ENCODE data around the gene DMXL1. TPM values are rescaled to one million over a fixed set of nuclear protein-coding genes. Genes with fewer than 3 reads are reported as not detected.

The DMXL1 gene
- total RNA-seq, 4 donors from 2014 or later, result 67.1 to 115 (median 83.3) TPM

- no peak for TF ChIP-seq CTCF (IDR thresholded peaks at IDR 0.05; ENCODE audit: low read depth)
Observed at GRCh38 chr5:119049824-119050449, 20.9 kb upstream of the DMXL1 start.

GRCh38 chr5:119054101-119054500, 16.8 kb upstream of the DMXL1 start:
- TF ChIP-seq CTCF (IDR thresholded peaks at IDR 0.05; ENCODE audit: low read depth), result no peak

GRCh38 chr5:119055294-119055693, 15.6 kb upstream of the DMXL1 start:
- no peak for TF ChIP-seq CTCF (IDR thresholded peaks at IDR 0.05; ENCODE audit: low read depth)

- TF ChIP-seq CTCF (IDR thresholded peaks at IDR 0.05; ENCODE audit: low read depth), result no peak
Observed at GRCh38 chr5:119058979-119059529, 11.8 kb upstream of the DMXL1 start.

GRCh38 chr5:119059740-119060255, 11.1 kb upstream of the DMXL1 start:
- no peak for TF ChIP-seq CTCF (IDR thresholded peaks at IDR 0.05; ENCODE audit: low read depth)

GRCh38 chr5:119063579-119064379, 7.1 kb upstream of the DMXL1 start:
- TF ChIP-seq CTCF (IDR thresholded peaks at IDR 0.05; ENCODE audit: low read depth), result no peak

- no peak for TF ChIP-seq CTCF (IDR thresholded peaks at IDR 0.05; ENCODE audit: low read depth)
Observed at GRCh38 chr5:119067450-119067849, 3.4 kb upstream of the DMXL1 start.

All from subcutaneous adipose tissue (tissue), 4 donors.